ENCODE data around the gene SH3BGRL.
"Not testable (repeated sequence)": the region's sequence is repeated elsewhere in the genome, so short reads cannot be mapped to it uniquely, and the experiment has no call there.

Gene SH3BGRL

GRCh38 chrX:81337805-81338204 lies 135.9 kb downstream of the SH3BGRL start:
- DNase-seq = no peak
- in situ Hi-C loops (cut with HindIII; ENCODE audit: low pct_ligation_motif_present, low pct_unique_long_range_greater_than_20kb, low sequenced_read_pairs) = no loop called here

- in situ Hi-C loops (cut with HindIII; ENCODE audit: low pct_ligation_motif_present, low pct_unique_long_range_greater_than_20kb, low sequenced_read_pairs) = no loop called here
- DNase-seq = no peak
Measured at GRCh38 chrX:81338924-81339323, 137.0 kb downstream of the SH3BGRL start.

GRCh38 chrX:81345296-81345695 lies 143.4 kb downstream of the SH3BGRL start:
- in situ Hi-C loops (cut with HindIII; ENCODE audit: low pct_ligation_motif_present, low pct_unique_long_range_greater_than_20kb, low sequenced_read_pairs); DNase-seq: not testable (repeated sequence)

Measured in ACHN (cell line).